MCF 10A (cell line): Measurements from ENCODE around the gene HSDL1. TPM values are rescaled to one million over a fixed set of nuclear protein-coding genes. Genes with fewer than 3 reads are reported as not detected.

Experiments
- BruUV-seq: library from RNA; stranded (reverse); fragments of 400-500 nt; replicated peaks from 2 replicates; lab custom pipeline; 2021; lab: Mats Ljungman, UMichigan
- CTCF ChIA-PET: fragments of 300-600 bp; sonication (Branson Sonifier 250); formaldehyde crosslinking; extraction: SDS; loops from one replicate; lab custom pipeline; 2021; ENCODE audit warnings: antibody characterized with exemption, inconsistent platforms; lab: Yijun Ruan, JAX
- POLR2A ChIA-PET: fragments of 300-600, 350-650 bp; sonication (Branson Sonifier 250); formaldehyde crosslinking; extraction: SDS; loops from one replicate; lab custom pipeline; 2020; ENCODE audit warnings: antibody characterized with exemption, inconsistent platforms; lab: Yijun Ruan, JAX
- DNase-seq: peaks from one replicate; pipeline ENCODE4 v3.0.0-alpha.2; 2018; ENCODE audit not compliant: unreplicated experiment
- H3K27ac Mint-ChIP-seq: one replicate; pipeline ENCODE4 v1.8.0; 2022; ENCODE audit warnings: mild to moderate bottlenecking, low read depth, mixed read lengths; ENCODE audit not compliant: unreplicated experiment
- H3K27me3 Mint-ChIP-seq: one replicate; pipeline ENCODE4 v1.8.0; 2022; ENCODE audit warnings: mixed read lengths; ENCODE audit not compliant: insufficient read depth, unreplicated experiment
- H3K36me3 Mint-ChIP-seq: one replicate; pipeline ENCODE4 v1.8.0; 2022; ENCODE audit warnings: mild to moderate bottlenecking, moderate library complexity, mixed read lengths; ENCODE audit not compliant: insufficient read depth, unreplicated experiment
- H3K4me1 Mint-ChIP-seq: one replicate; pipeline ENCODE4 v1.8.0; 2022; ENCODE audit warnings: mixed read lengths; ENCODE audit not compliant: insufficient read depth, unreplicated experiment
- H3K4me3 Mint-ChIP-seq: one replicate; pipeline ENCODE4 v1.8.0; 2022; ENCODE audit warnings: mild to moderate bottlenecking, moderate library complexity, mixed read lengths; ENCODE audit not compliant: unreplicated experiment
- H3K9me3 Mint-ChIP-seq: one replicate; pipeline ENCODE4 v1.8.0; 2022; ENCODE audit warnings: mixed read lengths; ENCODE audit not compliant: unreplicated experiment
- CTCF ChIP-seq: fragments of 200-600 bp; IDR thresholded peaks from one replicate; pipeline ENCODE4 v1.8.0; 2022; ENCODE audit warnings: antibody characterized with exemption, mild to moderate bottlenecking; ENCODE audit not compliant: unreplicated experiment
- intact Hi-C: fragments of 100-400 bp; cut with micrococcal nuclease; formaldehyde crosslinking; loops from 2 replicates; pipeline ENCODE4 v1.14.1; 2022
- total RNA-seq: library from RNA; stranded (reverse); gene quantifications from 2 replicates; pipeline ENCODE4 v1.2.3, GENCODE V29; 2022

The HSDL1 gene
- total RNA-seq, 1 experiment from 2014 or later = 13.3 TPM

GRCh38 chr16:84137287-84137686 lies 7.7 kb downstream of the HSDL1 start:
- ChIA-PET CTCF (interaction anchor here (0.6 kb wide), 1 partner anchor 154 kb away, joined by 3 read pairs; no protein-coding TSS in a partner anchor), POLR2A (interaction anchor here (0.6 to 2.4 kb wide), 2 partner anchors 9 to 21 kb away, joined by 3 to 10 read pairs; partner anchors contain the start of gene MBTPS1)
- no peaks in the 10 kb centered on the region for H3K9me3 Mint-ChIP-seq
- intact Hi-C loops = no loop called here
- no peak overlapping the region for H3K4me3 Mint-ChIP-seq
- no peak overlapping the region for H3K27ac Mint-ChIP-seq
- H3K27me3 Mint-ChIP-seq = no peaks in the 10 kb centered on the region
- BruUV-seq = no TSS peak
- H3K36me3 Mint-ChIP-seq = no peaks in the 10 kb centered on the region
- no peak for DNase-seq
- H3K4me1 Mint-ChIP-seq = peaks cover 9% of the 10 kb centered on the region
- TF ChIP-seq CTCF = no peak

GRCh38 chr16:84136331-84137125 lies 8.4 kb downstream of the HSDL1 start:
- H3K9me3 Mint-ChIP-seq = no peaks in the 10 kb centered on the region
- no peak for DNase-seq
- no peaks in the 10 kb centered on the region for H3K27me3 Mint-ChIP-seq
- TF ChIP-seq CTCF = no peak
- intact Hi-C loops = no loop called here
- no peak overlapping the region for H3K27ac Mint-ChIP-seq
- H3K4me3 Mint-ChIP-seq = no peak overlapping the region
- CTCF ChIA-PET = no interaction called here
- H3K4me1 Mint-ChIP-seq = peaks cover 9% of the 10 kb centered on the region
- POLR2A ChIA-PET = interaction anchor here (0.5 to 1.0 kb wide), 3 partner anchors 8 to 20 kb away, joined by 3 to 4 read pairs (median 3); partner anchors contain the start of genes DNAAF1, HSDL1 and MBTPS1
- no peaks in the 10 kb centered on the region for H3K36me3 Mint-ChIP-seq
- no TSS peak for BruUV-seq

GRCh38 chr16:84132527-84133285 lies 12.3 kb downstream of the HSDL1 start:
- no peak for DNase-seq
- BruUV-seq = no TSS peak

More at GRCh38 chr16:84132527-84133285, 12.3 kb downstream of the HSDL1 start:
- H3K27me3 Mint-ChIP-seq = no peaks in the 10 kb centered on the region
- intact Hi-C loops = no loop called here
- ChIA-PET POLR2A (interaction anchor here (0.7 to 1.2 kb wide), 2 partner anchors 12 to 16 kb away, joined by 3 to 5 read pairs; partner anchors contain the start of gene MBTPS1), CTCF (interaction anchor here (0.6 to 1.5 kb wide), 6 partner anchors 12 to 179 kb away, joined by 3 to 5 read pairs (median 3); partner anchors contain the start of genes DNAAF1 and HSDL1)
- no peak overlapping the region for H3K27ac Mint-ChIP-seq
- peaks cover 5% of the 10 kb centered on the region for H3K4me1 Mint-ChIP-seq
- no peak for TF ChIP-seq CTCF
- no peaks in the 10 kb centered on the region for H3K9me3 Mint-ChIP-seq
- no peak overlapping the region for H3K4me3 Mint-ChIP-seq
- peaks cover 23% of the 10 kb centered on the region for H3K36me3 Mint-ChIP-seq
